ENCODE data around the gene KSR1.

Gene KSR1

DNA sequence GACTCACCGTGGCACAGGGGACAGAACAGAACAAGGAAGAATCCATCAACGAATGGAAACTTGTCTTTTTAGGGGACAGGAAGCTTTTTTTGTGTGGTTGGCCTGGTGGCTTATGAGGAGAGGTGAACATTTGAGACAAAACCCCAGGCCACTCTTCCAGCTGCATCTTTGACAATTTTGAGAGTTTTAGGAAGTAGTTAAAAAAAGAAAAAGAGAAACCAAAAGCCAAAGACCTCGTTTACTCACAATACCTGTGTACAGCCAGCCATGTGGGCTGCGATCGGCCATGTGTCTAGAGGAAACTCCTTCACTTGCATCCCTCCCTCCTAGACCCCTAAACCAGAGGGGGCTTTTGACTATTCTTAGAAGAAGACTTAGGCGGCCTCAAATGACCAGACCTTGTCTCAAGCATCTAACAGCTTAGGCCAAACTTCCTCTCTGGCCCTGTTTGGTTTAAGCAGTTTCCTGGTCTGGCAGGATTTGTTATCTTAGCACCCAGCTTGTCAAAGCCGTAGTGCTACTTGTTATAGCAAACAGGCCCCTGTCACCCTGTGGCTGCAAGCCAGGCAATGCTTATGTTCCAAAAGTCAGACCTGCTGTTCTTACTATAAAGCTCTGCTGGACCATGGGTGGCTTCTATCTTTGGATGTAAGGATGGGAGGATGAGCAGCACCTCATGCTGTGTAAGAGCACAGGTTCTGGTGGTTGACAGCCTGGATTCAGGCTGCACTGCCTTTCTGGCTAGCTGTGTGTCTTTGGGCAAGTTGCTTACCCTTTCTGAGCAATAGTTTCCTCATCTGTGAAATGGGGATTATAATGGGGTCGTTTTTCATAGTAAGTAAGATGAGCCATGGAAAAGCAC lies 17.7 kb downstream of the KSR1 start:
- no peak overlapping the region for H3K4me3 ChIP-seq
- peak overlapping the region in 1 of 2 donors; percentile 10 for H3K27ac ChIP-seq
- no peak for DNase-seq (ENCODE audit: low spot score)
- TF ChIP-seq, protein P1, sequence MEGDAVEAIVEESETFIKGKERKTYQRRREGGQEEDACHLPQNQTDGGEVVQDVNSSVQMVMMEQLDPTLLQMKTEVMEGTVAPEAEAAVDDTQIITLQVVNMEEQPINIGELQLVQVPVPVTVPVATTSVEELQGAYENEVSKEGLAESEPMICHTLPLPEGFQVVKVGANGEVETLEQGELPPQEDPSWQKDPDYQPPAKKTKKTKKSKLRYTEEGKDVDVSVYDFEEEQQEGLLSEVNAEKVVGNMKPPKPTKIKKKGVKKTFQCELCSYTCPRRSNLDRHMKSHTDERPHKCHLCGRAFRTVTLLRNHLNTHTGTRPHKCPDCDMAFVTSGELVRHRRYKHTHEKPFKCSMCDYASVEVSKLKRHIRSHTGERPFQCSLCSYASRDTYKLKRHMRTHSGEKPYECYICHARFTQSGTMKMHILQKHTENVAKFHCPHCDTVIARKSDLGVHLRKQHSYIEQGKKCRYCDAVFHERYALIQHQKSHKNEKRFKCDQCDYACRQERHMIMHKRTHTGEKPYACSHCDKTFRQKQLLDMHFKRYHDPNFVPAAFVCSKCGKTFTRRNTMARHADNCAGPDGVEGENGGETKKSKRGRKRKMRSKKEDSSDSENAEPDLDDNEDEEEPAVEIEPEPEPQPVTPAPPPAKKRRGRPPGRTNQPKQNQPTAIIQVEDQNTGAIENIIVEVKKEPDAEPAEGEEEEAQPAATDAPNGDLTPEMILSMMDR (IDR thresholded peaks at IDR 0.05) = no peak

DNA sequence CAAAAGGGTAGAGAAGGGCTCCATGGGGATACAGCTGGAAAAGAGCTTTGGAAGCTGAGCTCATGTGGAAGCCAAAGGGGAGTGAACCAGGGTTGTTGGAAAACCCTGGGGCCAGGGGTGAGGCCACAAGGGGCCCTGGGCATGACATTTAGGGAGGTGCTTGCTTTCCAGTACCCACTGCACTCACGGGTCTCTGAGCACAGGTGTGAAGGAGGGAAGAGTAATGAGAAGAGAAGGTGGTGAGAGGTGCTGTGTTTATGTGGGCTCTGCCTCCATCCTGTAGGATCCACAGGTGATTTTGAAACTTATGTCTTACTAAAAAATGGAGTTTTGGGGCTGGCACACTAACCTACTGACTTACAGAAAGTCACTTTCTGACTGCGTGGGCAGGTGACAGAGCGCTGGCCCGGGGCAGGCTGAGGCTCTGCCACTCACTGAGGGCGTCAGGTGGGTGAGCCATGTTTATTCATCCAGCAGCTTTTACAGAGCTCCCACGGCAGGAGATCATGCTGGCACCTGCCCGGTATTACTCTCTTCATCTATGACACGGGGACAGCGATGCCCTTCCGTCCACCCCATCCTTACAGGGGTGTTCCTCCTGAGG lies 18.9 kb downstream of the KSR1 start:
- no peak overlapping the region for H3K4me3 ChIP-seq
- no peak overlapping the region for H3K27ac ChIP-seq
- TF ChIP-seq, protein P1 (IDR thresholded peaks at IDR 0.05) = no peak
- DNase-seq (ENCODE audit: low spot score) = no peak

- TF ChIP-seq, protein P1 (IDR thresholded peaks at IDR 0.05) = no peak
- Histone ChIP-seq H3K4me3 (no peak overlapping the region), H3K27ac (no peak overlapping the region)
- no peak for DNase-seq (ENCODE audit: low spot score)
Measured at GRCh38 chr17:27475981-27476895, 20.0 kb downstream of the KSR1 start.

DNA sequence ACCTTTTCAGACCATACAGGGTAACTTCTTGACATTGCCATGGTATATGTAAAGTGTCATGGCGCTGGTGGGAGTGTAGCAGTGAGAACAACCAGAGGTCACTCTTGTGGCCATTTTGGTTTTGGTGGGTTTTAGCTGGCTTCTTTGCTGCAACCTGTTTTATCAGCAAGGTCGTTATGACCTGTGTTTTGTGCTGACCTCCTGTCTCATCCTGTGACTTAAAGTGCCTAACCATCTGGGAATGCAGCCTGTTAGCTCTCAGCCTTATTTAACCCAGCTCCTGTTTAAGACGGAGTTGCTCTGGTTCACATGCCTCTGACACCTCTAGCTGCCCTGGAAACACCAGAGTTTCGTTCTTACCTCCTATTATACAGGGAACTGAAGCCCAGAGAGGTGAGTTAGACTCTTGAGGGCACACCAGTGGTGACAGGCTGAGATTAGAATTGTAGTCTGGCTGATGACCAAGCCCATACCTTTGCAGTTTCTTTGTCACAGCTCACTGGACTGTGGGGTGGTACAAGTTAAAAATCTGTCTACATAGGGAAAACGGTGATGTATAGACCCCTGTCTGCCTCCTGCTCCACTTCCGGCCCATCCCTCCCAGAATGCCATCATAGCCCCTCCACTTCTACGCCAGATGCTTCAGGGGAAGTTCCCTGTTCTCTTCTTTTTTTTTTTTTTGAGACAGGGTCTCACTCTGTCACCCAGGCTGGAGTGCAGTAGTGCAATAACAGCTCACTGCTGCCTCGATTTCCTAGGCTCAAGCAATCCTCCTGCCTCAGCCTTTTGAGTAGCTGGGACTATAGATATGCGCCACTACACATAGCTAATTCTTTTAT lies 21.0 kb downstream of the KSR1 start:
- H3K27ac ChIP-seq = no peak overlapping the region
- DNase-seq (ENCODE audit: low spot score) = no peak
- no peak overlapping the region for H3K4me3 ChIP-seq
- TF ChIP-seq, protein P1 (IDR thresholded peaks at IDR 0.05) = no peak

DNA sequence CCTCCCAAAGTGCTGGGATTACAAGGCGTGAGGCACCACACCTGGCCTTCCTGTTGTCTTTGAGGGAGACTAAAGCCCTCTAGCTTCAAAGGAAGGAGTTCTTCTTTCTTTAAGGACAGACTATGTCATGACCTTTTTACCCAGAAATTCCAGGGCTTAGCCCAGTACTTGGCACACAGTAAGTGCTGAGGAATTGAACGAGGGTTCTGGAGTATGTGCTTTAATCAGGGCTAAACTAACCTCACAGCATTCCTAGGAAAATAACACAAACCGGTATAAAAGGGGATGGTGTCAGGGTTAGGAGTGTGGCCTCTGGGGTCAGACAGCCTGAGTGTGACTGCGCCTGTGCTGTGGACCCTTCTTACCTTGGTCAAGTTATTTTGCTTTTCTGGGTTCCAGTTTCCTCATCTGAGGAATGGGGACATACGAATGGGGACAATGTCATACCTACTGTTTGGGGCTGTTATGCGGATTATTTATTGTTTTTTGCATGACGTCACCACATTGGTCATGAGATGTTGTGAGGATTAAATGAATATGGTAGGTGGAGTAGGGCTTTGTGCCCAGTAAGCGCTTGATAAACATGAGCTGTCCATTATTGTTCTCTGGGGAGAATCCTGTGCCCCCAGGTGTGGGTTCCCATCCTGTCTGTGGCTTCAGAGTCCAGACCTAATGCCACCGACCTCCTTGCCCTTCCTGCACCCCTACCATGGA lies 21.9 kb downstream of the KSR1 start:
- DNase-seq (ENCODE audit: low spot score) = no peak
- no peak overlapping the region for H3K4me3 ChIP-seq
- H3K27ac ChIP-seq = no peak overlapping the region
- TF ChIP-seq, protein P1 (IDR thresholded peaks at IDR 0.05) = no peak
